ENCODE data around the gene GREB1L. TPM values are rescaled to one million over a fixed set of nuclear protein-coding genes. Genes with fewer than 3 reads are reported as not detected.

Gene GREB1L
- total RNA-seq, 6 experiments from 2014 or later = 1.9 to 10.8 (median 2.3) TPM

- Mint-ChIP-seq H3K27ac (no peak overlapping the region), H3K9me3 (no peaks in the 10 kb centered on the region), H3K4me3 (no peak overlapping the region), H3K27me3 (ENCODE audit: insufficient read depth) (no peaks in the 10 kb centered on the region), H3K36me3 (ENCODE audit: low read depth) (peaks cover 14% of the 10 kb centered on the region), H3K4me1 (ENCODE audit: low read depth) (no peaks in the 10 kb centered on the region)
- no peak for DNase-seq
- TF ChIP-seq, protein P1, sequence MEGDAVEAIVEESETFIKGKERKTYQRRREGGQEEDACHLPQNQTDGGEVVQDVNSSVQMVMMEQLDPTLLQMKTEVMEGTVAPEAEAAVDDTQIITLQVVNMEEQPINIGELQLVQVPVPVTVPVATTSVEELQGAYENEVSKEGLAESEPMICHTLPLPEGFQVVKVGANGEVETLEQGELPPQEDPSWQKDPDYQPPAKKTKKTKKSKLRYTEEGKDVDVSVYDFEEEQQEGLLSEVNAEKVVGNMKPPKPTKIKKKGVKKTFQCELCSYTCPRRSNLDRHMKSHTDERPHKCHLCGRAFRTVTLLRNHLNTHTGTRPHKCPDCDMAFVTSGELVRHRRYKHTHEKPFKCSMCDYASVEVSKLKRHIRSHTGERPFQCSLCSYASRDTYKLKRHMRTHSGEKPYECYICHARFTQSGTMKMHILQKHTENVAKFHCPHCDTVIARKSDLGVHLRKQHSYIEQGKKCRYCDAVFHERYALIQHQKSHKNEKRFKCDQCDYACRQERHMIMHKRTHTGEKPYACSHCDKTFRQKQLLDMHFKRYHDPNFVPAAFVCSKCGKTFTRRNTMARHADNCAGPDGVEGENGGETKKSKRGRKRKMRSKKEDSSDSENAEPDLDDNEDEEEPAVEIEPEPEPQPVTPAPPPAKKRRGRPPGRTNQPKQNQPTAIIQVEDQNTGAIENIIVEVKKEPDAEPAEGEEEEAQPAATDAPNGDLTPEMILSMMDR (IDR thresholded peaks at IDR 0.05) = no peak
Observed at GRCh38 chr18:21557607-21558253, 315.7 kb downstream of the GREB1L start.

DNA sequence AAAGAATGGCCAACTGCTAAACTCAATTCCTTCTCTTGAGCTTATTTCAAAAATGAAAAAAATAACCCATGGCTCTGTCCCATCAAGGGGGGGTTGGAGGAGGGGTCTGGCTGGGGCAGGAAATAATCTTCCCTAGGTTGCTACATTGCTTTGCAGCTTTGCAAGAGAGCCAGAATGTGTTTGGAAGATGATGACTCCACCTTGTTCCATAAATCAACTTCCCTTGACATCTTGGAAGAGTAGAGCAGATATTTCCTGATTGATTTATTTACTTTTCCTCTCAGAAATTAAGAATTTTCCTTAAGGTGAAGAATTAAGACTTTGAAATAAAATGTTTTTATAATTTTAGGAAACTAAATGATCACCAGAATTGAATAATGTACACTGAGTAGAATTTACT lies 317.2 kb downstream of the GREB1L start:
- no peaks in the 10 kb centered on the region for H3K4me1 Mint-ChIP-seq (ENCODE audit: low read depth)
- H3K27ac Mint-ChIP-seq = no peak overlapping the region
- no peaks in the 10 kb centered on the region for H3K9me3 Mint-ChIP-seq
- no peak for DNase-seq
- H3K27me3 Mint-ChIP-seq (ENCODE audit: insufficient read depth) = no peaks in the 10 kb centered on the region
- peaks cover 17% of the 10 kb centered on the region for H3K36me3 Mint-ChIP-seq (ENCODE audit: low read depth)
- TF ChIP-seq, protein P1 (IDR thresholded peaks at IDR 0.05) = no peak
- H3K4me3 Mint-ChIP-seq = no peak overlapping the region

DNA sequence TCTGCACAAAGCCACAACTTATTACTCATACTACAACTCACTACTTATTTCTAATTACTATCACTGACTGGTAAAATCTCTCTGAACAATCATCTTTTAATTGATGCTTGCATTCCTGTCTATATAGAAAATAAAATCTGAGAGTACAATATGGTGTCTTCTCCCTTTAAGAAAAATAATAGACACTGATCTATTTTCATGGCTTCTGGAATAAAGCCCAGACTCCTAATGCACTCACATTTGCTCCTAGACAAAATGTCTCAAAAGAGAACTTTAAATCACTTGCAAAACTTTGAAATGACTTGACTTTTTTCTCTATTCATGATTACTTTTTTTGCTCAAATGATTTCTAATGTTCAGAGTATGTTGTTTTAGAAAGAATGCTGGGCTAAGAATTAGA lies 329.7 kb downstream of the GREB1L start:
- Mint-ChIP-seq H3K27me3 (ENCODE audit: insufficient read depth) (no peaks in the 10 kb centered on the region), H3K36me3 (ENCODE audit: low read depth) (peaks cover 27% of the 10 kb centered on the region), H3K4me1 (ENCODE audit: low read depth) (peaks cover 22% of the 10 kb centered on the region), H3K27ac (no peak overlapping the region), H3K4me3 (no peak overlapping the region), H3K9me3 (no peaks in the 10 kb centered on the region)
- TF ChIP-seq, protein P1 (IDR thresholded peaks at IDR 0.05) = no peak
- DNase-seq = no peak

Other genes with a start within 250 kb of the GREB1L start
- gene ROCK1, start 130.4 kb upstream of the GREB1L start, total RNA-seq (2021; fragmentation: NEBNext Ultra II Directional; extraction: Animal tissue kit (Norgen Biotek cat#: 25700)) = 10 to 100 TPM; 64.8 to 71.7 (median 67.1) TPM

All from HFFc6 (cell line).